ENCODE measurements around the gene TACO1. TPM values are rescaled to one million over a fixed set of nuclear protein-coding genes. Genes with fewer than 3 reads are reported as not detected.

The TACO1 gene
- total RNA-seq, 1 donor from 2014 or later: 20.0 TPM

DNA sequence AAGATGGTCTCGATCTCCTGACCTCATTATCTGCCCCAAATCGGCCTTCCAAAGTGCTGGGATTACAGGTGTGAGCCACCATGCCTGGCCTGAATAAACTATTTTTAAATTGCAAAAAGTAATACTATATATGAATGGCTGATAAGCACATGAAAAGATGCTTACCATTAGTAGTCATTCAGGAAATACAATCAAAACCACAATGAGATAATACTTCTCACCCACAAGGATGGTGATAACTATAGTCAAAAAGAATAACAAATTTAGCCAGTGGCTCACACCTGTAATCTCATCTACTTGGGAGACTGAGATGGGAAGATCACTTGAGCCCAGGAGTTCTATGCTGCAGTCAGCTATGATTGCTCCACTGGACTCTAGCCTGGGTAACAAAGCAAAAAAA, 2.4 kb upstream of the TACO1 start:
- DNase-seq (ENCODE audit: low spot score): no peak

DNA sequence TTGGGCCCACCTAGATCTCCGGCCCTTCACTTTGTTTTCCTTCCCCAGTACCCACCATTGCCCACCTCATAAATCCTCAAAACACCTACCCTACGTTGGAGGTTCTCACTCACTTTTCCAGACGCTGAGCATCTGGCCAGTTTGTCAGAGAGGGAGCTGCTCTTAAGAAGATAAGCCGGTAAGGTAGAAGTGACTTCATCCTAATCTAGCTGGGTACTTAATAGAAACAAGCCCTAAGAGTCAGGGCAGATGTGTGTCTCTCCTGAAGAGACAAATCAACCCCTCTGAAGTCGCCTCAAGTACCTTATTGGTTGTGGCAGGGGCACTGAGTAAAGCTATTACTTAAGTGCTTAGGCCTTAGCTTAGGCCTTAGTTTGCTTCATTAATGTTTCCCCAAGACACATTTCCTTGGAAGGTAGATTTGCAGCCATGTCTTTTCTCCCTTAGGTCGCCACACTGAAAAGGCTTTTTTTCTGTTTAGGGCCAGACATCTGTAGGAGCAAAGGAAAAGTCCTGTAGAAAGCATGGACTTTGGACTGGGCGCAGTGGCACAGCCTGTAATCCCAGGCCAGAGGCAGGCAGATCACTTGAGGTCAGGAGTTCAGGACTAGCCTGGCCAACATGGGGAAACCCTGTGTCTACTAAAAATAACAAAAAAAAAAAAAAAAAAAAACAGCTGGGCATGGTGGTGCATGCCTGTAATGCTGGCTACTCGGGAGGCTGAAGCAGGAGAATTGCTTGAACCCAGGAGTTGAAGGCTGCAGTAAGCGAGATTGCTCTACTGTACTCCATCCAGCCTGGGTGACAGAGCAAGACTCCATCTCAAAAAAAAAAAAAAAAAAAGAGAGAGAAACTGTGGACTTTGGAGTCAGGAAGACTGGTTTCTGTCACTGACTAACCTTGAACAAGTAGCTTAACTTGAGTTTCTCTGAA, 1.0 kb downstream of the TACO1 start:
- no peak for DNase-seq (ENCODE audit: low spot score)

DNA sequence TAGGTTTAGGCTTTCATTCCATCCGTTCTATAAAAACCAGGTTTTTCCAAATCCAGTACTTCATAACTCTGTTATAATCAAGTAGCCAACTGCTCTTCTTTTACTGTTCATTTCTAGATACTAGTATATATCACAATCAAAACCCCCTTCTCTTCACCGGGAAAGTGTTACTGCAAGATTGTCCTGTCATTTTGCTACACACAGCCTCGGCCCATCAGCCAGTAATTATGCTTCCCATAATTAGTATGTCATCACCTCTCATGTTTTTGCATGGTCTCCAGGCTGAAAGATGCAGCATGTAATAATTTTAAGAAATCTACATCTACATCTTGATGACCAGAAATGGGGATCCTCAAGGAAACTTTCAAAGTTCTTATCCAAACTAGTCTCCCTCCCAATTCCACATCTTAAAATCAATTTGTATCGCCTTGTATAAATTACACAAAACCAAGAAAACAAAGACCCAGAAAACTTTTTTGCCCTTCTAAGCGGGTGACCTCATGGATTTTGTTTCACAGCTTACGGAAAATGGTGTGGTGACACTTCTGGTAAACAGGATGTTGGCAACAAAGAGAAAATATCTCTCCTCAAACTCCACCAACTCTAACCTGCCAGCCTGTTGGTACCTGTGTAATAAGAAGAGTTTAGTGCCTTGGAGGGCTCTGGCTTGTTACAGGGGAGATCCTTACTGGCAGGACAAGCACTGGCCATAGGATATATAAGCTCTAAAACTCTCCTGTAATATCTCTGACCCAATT, 9.3 kb downstream of the TACO1 start:
- DNase-seq (ENCODE audit: low spot score): no peak

DNA sequence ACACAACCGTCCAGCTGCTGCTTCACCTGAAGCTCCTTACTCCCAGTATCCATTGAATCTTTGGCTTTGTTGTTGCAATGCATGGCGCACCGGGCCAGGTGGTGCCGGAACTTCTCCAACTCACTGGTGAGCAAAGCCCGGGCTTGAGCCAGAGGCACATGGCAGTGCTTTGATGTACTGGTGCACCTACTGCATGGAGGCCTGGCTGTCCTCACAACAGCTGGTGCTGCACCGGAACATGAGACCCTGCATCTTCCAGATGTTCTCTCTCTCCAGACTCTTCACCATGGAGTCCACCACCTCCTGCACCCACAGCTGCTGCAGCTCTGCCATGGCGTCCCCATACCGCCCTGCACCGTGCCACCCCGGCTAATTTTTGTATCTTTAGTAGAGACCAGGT, 10.2 kb downstream of the TACO1 start:
- no peak for DNase-seq (ENCODE audit: low spot score)

DNA sequence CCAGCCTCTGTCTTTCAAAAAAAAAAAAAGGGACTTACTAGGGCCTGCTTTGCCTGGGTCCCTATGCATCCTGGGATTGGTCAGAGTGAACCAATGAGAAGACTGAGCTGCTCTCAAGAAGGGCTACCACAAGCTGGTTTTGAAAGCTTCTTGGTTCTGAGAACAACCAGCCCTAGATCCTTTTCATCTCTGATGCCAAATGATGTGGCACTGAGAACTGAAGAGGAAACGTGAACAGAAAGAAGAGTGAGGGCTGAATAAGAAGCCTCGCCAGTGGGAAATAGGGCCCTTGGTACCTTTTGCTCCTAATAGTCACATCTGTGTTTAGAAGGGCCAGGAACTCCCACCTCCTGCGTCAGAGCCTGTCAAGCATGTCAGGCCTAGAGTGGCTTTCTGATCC, 10.7 kb downstream of the TACO1 start:
- DNase-seq (ENCODE audit: low spot score): no peak

DNA sequence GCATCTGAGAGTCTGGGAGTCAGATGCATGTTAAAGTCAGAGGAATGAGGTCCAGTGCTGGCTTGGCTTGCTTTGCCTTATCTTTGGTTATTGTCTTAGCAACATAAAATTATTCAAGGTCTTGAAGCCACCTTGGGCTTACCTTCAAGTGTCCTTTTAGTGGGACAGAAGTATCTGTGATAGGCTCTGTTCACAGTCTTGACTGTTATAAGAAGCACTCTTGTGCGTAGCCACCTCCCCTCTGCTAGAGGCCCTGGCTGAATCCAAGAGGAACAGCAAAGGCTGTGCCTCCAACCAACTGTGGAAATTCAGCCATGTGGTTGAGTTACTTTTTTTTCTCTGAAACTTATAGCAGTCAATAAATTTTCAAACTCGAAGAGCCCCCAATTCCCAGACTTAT, 13.0 kb downstream of the TACO1 start:
- no peak for DNase-seq (ENCODE audit: low spot score)

DNA sequence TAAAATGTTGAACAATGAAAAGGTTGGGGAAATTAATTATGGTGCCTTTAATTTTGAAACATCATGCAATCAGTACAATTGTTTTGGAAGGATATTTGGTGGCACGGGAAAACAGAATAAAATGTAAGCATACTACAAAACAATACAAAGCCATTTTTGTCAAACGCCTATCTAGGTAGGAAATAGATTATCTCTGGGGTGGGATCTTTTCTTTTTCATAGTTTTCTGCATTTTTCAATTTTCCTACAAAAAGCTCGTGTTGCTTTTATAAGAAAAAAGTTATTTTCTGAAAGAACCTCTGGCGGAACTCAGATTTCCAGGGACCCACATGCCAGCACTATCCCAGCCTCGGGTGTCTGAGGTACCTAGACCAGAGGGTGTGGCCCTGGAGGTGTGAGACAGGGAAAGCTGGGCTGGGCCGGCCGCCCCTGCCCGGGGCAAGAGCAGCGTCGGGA, 20.6 kb downstream of the TACO1 start:
- no peak for DNase-seq (ENCODE audit: low spot score)

DNA sequence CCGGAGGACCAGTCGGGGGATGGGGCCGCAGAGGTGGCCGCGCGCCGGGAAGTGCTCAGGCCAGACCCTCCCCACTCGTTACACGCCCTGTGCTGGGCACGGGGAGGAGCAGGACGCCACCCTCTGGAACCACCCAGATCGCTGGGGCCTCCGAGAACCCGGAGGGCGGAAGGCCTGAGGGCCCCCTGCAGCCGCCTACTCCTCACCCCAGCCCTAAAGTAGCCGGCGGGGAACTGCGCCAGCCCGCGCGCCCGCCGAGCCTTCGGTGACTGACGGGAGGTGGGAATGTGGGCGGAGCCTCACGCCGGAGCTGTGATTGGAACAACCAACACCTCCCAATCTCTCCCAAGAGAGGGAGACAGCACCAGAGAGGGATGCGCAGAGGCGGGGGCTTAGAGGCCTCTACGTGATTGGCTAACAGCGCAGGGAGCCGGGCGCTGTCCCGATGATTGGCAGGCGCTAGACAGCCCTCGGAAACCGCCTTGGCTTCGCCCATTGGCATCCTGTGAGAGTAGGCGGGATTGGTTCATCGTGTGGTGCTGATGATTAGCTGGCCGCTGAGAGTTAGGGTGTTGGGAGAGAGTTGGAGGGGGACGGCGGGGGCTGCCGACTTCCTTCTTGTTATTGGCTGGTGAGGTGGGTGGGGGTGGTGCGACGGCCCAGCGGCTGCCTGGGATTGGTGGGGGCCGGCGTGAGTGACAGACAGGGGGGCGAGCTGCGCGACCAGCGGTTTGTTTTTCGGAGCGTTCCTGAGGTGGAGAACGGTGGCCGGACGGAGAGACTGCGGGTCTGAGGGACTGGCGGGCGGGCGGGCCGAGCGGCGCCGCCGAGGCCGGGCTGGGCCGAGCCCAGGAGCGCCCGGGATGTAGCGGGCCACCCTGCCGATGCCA, 21.2 kb downstream of the TACO1 start, which contains the start of gene MAP3K3:
TSS of gene MAP3K3 (plus strand) at position 734 of the 890 bp plus-strand sequence. CDS start 343 bp downstream, outside the sequence.
- peak; percentile 100 for DNase-seq (ENCODE audit: low spot score)

DNA sequence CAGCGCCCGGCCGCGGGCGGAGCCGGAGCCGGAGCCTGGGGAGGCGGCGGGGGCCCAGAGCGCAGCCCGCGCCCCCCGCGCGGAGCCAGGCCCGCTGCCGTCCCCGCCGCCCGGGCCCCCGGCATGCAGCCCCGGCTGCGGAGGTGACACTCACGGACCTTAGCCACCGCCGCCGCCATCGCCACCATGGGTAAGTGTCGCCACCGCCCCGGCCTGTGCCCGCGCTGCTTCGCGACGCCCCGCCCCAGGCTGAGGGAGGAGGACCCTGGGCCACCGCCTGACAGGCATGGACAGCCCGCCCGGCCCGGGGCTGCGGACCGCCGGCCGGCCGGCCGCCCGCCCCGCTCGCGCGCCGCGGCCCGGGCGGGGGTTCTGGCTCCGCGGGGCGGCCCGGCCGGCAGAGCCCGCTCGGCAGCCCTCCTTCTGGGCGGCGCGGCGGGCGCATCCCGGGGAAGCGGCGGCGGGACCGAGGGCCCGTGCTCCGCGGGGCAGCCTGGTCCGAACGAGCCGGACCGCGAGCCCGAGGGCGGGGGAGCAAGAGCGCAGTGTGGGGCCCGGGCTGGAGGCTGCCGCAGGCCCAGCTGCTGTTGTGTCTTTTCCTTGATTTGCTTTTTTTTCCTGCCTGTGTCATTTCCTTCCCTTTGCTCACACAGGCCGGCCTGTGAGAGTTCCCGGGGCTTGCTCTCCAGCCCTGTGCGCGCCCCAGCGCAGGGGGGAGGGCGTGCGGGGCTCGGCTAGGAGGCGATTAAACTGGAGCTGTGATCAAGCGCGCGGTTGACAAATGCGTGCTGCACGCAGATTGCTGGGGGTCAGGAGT, 22.1 kb downstream of the TACO1 start:
- DNase-seq (ENCODE audit: low spot score): peak; percentile 66

DNA sequence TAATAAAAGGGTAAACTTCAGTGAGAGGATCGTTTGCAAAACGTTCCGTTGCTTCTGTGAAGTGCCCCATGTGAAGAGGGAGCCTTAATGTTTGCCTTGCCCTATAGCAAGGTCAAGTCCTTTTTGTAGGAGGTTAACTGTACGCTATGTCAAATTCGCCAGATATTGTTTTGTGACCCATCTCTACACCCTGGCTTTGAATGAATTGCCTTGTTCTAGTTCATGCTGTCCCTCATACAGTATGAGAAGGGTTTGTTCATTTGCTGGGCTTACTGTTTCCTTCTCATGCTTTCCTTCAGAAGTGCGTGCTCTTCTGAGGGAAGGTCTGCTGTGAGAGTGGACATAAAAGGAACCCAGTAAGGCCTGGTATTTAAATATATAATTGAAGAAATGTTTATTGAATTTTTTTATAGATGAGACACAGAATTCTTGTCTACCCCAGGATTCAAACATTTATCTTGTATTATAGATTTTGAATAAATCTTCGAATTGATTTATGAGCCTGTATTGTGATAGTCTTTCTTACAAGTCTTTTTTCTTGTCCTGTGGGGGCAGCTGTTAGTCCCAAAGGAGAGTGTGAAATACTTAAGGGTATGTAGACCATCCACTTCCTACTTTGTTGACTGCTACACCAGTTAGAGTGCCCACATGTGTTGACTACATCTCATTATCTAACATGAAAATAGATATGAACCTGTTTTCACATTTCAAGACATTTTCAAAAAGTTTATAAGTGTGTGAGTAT, 23.3 kb downstream of the TACO1 start:
- no peak for DNase-seq (ENCODE audit: low spot score)

DNA sequence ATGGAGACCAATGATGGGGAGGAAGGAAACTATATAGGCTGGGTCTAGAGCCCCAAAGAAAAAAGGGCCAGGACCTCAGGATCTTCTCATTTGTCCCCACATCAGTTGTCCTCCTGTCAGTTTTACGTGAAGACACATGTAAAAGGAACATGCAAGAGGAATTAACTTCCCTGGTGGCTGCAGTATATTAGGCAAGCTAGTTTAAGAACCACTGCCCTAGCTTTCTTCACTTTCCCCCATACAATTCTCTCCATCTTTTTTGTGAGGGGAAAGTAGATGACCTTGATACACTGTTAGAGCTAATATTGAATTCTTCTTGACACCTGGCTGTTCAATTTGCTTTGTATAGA, 23.8 kb downstream of the TACO1 start:
- DNase-seq (ENCODE audit: low spot score): no peak

DNA sequence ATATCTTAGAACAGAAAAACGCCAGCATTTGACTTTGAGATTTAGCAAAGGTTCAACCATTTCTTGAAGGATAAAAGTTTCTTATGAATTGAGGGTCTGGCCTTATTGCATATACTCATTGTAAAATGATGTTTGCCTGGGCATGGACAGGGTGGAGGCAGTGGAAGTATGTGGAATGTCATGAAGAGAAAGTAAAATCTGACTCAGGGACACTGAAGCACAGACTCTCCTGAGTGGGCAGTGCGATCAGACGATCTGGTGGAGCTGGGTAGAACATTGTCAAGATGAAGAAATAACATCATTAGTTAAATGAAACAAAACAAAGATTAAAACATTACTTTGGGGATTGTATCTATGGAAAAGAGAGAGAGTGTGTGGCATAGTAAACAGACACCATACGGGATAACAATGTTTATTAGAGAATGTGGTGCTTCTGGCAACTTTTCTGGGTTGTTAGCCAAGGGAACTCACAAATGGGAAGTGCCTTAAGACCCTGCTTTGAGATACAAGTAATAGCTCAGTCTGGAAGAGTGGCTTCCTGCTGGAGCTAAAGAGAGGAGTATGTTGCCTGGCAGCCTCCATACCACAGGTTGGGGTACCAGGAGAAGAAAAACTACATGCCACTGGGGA, 26.0 kb downstream of the TACO1 start:
- no peak for DNase-seq (ENCODE audit: low spot score)

DNA sequence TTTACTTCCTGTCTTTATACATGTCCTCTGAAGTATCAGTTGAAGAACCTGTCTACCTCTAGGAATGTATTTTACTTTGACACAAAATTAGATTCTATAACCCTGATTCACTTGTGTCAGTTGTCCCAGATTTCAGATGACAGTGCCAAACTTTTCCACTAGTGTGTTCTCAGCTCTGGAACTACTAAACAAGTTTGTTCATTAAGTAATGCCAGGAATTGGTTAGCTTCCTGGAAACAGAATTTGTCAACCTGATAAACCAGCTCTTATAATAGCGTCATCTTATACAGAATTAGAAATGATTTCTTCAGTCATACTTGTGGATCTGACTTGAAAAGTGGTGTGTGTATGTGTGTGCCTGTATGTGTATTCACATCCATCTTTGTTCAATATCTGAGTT, 28.9 kb downstream of the TACO1 start:
- no peak for DNase-seq (ENCODE audit: low spot score)

DNA sequence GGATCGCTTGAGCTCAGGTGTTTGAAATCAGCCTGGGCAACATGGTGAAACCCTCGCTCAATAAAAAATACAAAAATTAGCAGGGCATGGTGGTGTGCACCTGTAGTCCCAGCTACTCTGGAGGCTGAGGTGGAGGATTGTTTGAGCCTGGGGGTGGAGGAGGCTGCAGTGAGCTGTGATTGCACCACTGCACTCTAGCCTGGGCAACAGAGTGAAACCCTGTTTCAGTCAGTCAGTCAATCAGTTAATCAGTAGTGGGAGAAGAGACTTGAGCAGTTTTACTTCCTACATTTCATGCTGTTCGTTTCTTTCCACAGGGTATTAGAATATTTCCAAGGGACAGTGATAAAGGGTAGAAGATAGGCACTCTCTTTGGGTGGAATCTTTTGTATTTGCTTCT, 30.4 kb downstream of the TACO1 start:
- no peak for DNase-seq (ENCODE audit: low spot score)

DNA sequence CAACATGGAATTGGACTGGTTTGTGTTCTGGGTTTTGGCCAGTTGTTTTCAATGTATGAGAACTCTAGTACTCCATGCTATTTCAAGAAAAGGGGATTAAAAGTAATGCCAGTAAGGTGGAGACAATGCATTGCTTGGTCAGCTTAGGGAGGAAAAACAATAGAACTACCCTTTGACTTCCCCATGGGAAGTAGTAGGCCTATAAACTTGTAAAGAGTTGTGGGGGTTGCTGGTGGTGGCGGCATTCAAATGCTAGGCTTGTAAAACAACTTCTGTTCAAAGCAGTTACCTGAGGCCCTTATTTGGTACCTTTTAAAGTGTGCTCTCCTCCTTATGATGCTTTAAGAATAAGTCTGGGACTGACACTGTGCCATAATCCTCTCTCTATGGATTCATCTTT, 30.9 kb downstream of the TACO1 start:
- no peak for DNase-seq (ENCODE audit: low spot score)

DNA sequence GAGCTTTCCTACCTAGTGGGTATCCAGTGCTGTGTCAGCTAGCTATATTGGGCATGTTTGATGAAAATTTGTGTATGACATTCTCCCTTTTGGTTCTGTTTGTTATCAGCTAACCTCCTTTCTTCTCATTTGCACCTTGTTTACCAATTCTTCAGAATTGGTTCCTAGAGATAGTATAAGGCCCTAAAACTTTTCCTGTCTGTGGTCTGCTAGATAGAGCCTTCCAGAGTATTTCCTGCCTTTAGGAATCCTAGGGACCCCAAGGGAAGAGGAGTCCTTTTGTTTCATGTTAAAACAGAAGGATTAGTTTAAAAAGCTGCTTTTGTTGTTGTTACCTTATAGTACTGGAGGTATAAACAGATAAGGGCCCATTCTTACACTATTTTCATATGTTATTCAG, 33.0 kb downstream of the TACO1 start:
- DNase-seq (ENCODE audit: low spot score): no peak

DNA sequence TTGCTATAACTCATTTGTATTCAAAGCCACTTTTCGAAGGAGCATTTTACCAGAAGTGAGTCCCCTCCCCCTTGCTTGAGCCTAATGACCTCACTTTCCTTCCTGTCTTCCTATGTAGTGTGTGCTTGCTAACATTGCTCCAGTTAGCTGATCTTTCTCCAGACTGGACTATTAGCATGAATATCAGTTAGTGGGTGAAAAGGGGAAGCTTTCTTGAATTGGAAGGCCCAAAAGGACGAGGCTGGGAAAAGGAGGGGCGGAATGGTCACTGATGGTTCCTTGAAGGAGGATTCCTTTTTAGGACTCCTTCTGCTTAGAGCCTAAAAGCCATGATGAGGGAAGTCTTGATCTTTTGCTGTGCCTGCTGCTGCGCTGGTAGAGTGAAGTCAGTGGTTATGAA, 33.5 kb downstream of the TACO1 start:
- no peak for DNase-seq (ENCODE audit: low spot score)

DNA sequence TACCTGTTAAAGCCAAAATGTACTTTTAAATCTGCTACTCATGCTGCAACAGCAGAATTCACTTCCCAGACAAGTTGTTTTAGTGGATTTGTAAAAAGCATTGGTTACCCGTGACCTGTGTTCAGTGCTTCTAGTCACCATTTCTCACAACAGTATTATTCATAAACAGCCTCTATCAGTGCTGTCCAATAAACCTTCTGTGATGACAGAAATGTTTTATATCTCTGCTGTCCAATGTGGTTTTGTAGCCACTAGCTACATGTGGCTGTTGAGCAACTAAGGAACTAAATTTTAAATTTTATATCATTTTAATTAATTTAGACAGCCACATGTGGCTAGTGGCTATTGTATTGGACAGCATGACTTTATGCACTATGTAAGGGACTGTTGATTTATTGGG, 34.1 kb downstream of the TACO1 start:
- no peak for DNase-seq (ENCODE audit: low spot score)

DNA sequence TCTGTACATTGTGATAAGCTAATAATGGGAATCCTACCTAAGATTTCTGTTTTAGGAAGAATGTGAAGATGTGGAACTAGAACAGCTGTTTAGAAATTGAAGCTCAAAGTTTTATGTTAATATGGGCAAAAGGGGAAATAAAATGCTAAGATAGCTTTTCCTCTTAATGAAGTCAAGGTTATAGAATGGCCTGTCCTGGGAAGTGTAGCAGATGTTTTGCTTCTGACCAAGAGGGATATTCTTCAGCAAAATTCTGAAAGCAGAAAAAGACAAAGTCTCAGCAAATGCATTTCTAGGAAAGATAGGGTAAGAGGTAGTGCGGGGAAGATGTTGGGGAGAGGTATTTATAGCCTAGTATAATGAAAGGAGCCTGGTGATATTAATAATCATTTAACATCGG, 34.6 kb downstream of the TACO1 start:
- DNase-seq (ENCODE audit: low spot score): no peak

DNA sequence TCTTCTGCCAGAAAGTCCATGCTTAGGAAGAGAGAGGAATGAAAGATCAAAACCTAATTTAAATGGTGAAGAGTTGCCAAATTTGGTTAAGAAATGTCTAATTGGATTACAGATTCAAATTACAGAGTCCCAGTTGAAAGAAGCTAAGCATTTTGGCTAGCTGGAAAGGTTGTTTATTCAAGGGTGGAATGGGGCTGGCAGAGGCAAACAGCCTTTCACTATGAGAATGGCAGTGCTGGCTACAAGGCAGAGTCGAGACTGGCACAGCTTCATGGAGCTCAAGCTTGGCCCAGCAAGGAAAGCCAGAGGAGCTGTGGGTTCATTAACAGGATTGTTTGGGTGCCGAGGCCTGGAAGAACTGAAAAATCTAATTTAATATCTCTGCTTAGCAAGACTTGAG, 35.1 kb downstream of the TACO1 start:
- DNase-seq (ENCODE audit: low spot score): no peak

All from mucosa of gallbladder (tissue), 1 donor.